Heart left ventricle (tissue), 13 donors: ENCODE results near the gene BNC2.

Source experiments
- CTCF ChIP-seq, 12 donors: fragments of 200-600 bp; sonication (generic) in 4 of 12; IDR thresholded peaks; one replicate each; pipeline versions ENCODE4 v1.5.0 to v1.8.0; 2018 to 2022; ENCODE audit warnings: antibody characterized with exemption in 12 of 12, mild to moderate bottlenecking in 5 of 12
- POLR2A ChIP-seq, 2 donors: fragments of 450-650 bp; IDR thresholded peaks; one replicate each; pipeline ENCODE4 v1.6.1; 2017; ENCODE audit warnings: antibody characterized with exemption in 2 of 2, mild to moderate bottlenecking in 2 of 2, moderate library complexity in 2 of 2
- donor health status: ischemic (EF 13 %, LVEDD 7.1; RV severe dilation, severe dysfunction).
- donor health status: DM: no; HTN: yes; CAD: no.
- donor health status: DM: no; HTN: no; CAD: no.
- donor health status: ischemic (EF 25% LVEDD 6.9; RV normal size, moderate dysfunction).
- donor health status: ischemic (EF 25% LVEDD 5.7; RV mildly dilated, moderate dysfunction).
- donor health status: ischemic (EF 35%, LVEDD 5.7; RV mildly dilated, moderate dysfunction).
- donor health status: nonischemic (EF 11% LVEDD 7.7; RV severe dilation, severe dysfunction).
- donor health status: DM: yes; HTN: yes; CAD: no.
- donor health status: PGD.
- donor health status: ischemic (EF 29% LVEDD 5.4; RV normal size, mild dysfunction).
- donor health status: nonischemic (EF 23%, LVEDD 6.1; RV moderate dilation, normal function).

- TF ChIP-seq CTCF (IDR thresholded peaks at IDR 0.05) (no peak), POLR2A (IDR thresholded peaks at IDR 0.05) (no peak)
These were observed 499.2 kb downstream of the BNC2 start for GRCh38 chr9:16371306-16371705.
